Measurements from ENCODE around the gene STAB2.

GRCh38 chr12:103798586-103798985, 211.5 kb downstream of the STAB2 start:
- TF ChIP-seq POLR2A (IDR thresholded peaks at IDR 0.05): no peak
- no peak for TF ChIP-seq CTCF (IDR thresholded peaks at IDR 0.05 in 4 of 5, conservative IDR thresholded peaks at IDR 0.05 in 1 of 5)

Data from gastrocnemius medialis (tissue), 4 donors.